Measurements from ENCODE around the gene LARP1. TPM values are rescaled to one million over a fixed set of nuclear protein-coding genes. Genes with fewer than 3 reads are reported as not detected.

LARP1 gene
- total RNA-seq, 2 experiments from 2014 or later = 88.7 to 97.6 TPM

DNA sequence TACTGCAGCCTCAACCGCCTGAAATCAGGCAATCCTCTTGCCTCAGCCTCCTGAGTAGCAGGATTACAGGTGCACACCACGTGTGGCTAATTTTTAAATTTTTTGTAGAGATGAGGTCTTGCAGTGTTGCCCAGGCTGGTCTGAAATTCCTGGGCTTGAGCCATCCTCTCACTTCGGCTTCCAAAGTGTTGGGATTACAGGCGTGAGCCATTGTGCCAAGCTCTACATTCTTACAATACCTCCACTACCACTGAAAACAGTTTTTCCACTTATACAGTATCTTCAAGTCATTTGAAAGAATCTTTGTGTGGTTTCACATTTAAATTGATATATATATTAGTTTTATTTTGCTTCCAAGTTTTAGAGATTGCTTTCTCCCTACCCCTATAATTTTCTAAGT is 42.6 kb downstream of the LARP1 start:
- ChIA-PET POLR2A (no interaction called here), CTCF (no interaction called here)
- TF ChIP-seq, protein P1, sequence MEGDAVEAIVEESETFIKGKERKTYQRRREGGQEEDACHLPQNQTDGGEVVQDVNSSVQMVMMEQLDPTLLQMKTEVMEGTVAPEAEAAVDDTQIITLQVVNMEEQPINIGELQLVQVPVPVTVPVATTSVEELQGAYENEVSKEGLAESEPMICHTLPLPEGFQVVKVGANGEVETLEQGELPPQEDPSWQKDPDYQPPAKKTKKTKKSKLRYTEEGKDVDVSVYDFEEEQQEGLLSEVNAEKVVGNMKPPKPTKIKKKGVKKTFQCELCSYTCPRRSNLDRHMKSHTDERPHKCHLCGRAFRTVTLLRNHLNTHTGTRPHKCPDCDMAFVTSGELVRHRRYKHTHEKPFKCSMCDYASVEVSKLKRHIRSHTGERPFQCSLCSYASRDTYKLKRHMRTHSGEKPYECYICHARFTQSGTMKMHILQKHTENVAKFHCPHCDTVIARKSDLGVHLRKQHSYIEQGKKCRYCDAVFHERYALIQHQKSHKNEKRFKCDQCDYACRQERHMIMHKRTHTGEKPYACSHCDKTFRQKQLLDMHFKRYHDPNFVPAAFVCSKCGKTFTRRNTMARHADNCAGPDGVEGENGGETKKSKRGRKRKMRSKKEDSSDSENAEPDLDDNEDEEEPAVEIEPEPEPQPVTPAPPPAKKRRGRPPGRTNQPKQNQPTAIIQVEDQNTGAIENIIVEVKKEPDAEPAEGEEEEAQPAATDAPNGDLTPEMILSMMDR (IDR thresholded peaks at IDR 0.05) = no peak
- H3K36me3 Mint-ChIP-seq (ENCODE audit: low read depth) = peaks cover 93% of the 10 kb centered on the region
- H3K4me3 Mint-ChIP-seq = no peak overlapping the region
- H3K27me3 Mint-ChIP-seq = no peaks in the 10 kb centered on the region
- peaks cover 86% of the 10 kb centered on the region for H3K36me3 ChIP-seq (ENCODE audit: insufficient read depth, low read length)
- H3K9me3 Mint-ChIP-seq = no peaks in the 10 kb centered on the region
- H3K4me1 Mint-ChIP-seq (ENCODE audit: low read depth) = no peaks in the 10 kb centered on the region
- H3K4me1 ChIP-seq (ENCODE audit: insufficient read depth, low read length) = no peaks in the 10 kb centered on the region
- ATAC-seq (ENCODE audit: poor library complexity) = no peak
- no peak for DNase-seq
- H3K9me3 ChIP-seq (ENCODE audit: control insufficient read depth in 1 of 2, insufficient read depth in 1 of 2, low read length in 2 of 2) = no peaks in the 10 kb centered on the region
- no peaks in the 10 kb centered on the region for H3K27me3 ChIP-seq (ENCODE audit: control insufficient read depth in 1 of 2, insufficient read depth in 2 of 2, low read length in 2 of 2)
- intact Hi-C loops (cut with DNase I, micrococcal nuclease) = no loop called here
- H3K27ac ChIP-seq (ENCODE audit: low read depth in 1 of 2, low read length in 2 of 2) = no peak overlapping the region
- no peak overlapping the region for H3K4me3 ChIP-seq (ENCODE audit: low read length)
- no peak overlapping the region for H3K27ac Mint-ChIP-seq

DNA sequence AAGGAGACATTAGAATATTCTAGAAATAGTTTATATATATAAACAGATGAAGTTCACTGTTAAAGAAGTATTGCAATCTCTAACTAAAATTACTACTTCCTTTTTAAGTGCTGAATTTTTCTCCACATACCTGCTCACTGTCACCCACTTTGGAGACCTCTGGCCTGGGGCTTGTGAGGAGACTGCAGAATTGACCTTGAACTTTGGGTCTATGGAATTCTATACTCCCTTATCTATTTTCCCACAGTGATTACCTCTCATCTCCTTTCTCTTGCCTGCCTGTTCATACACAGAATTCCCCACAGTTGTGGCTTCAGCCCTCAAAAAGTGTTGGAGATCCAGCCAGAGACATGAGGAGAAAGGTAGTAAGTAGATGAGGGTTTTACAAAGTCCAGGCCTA is 45.4 kb downstream of the LARP1 start:
- Mint-ChIP-seq H3K27me3 (no peaks in the 10 kb centered on the region), H3K27ac (peak overlapping the region; percentile 66), H3K4me1 (ENCODE audit: low read depth) (no peaks in the 10 kb centered on the region), H3K4me3 (no peak overlapping the region), H3K9me3 (no peaks in the 10 kb centered on the region), H3K36me3 (ENCODE audit: low read depth) (peaks cover 94% of the 10 kb centered on the region)
- DNase-seq = no peak
- intact Hi-C loops (cut with DNase I, micrococcal nuclease) = no loop called here
- ChIA-PET POLR2A (no interaction called here), CTCF (no interaction called here)
- H3K4me1 ChIP-seq (ENCODE audit: insufficient read depth, low read length) = no peaks in the 10 kb centered on the region
- no peak overlapping the region for H3K4me3 ChIP-seq (ENCODE audit: low read length)
- H3K27me3 ChIP-seq (ENCODE audit: control insufficient read depth in 1 of 2, insufficient read depth in 2 of 2, low read length in 2 of 2) = no peaks in the 10 kb centered on the region
- ATAC-seq (ENCODE audit: poor library complexity) = no peak
- no peak overlapping the region for H3K27ac ChIP-seq (ENCODE audit: low read depth in 1 of 2, low read length in 2 of 2)
- no peaks in the 10 kb centered on the region for H3K9me3 ChIP-seq (ENCODE audit: control insufficient read depth in 1 of 2, insufficient read depth in 1 of 2, low read length in 2 of 2)
- TF ChIP-seq, protein P1 (IDR thresholded peaks at IDR 0.05) = no peak
- H3K36me3 ChIP-seq (ENCODE audit: insufficient read depth, low read length) = peaks cover 86% of the 10 kb centered on the region

DNA sequence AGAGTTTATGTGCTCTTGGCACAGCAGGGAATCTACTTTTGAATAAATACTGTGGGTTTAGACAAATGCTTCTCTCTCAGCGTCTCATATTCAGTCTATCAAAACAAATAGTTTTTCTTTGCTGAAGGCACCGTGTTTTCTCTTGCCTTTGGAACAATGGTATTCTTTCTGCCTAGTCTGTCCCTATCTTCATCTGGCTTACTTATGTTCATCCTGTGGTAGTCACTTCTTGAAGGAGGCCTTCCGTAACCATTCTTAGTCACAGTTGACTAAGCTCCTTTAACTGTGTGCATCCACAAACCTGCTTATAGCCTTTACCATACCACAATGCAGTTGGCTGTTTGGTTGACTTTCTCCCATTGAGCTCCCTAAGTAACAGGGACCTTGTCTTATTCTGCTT is 45.9 kb downstream of the LARP1 start:
- no peak overlapping the region for H3K4me3 ChIP-seq (ENCODE audit: low read length)
- H3K36me3 Mint-ChIP-seq (ENCODE audit: low read depth) = peaks cover 98% of the 10 kb centered on the region
- H3K36me3 ChIP-seq (ENCODE audit: insufficient read depth, low read length) = peaks cover 91% of the 10 kb centered on the region
- H3K27me3 Mint-ChIP-seq = no peaks in the 10 kb centered on the region
- H3K27ac Mint-ChIP-seq = peak overlapping the region; percentile 66
- no peak overlapping the region for H3K4me3 Mint-ChIP-seq
- POLR2A ChIA-PET = no interaction called here
- ATAC-seq (ENCODE audit: poor library complexity) = no peak
- intact Hi-C loops (cut with DNase I, micrococcal nuclease) = no loop called here
- TF ChIP-seq, protein P1 (IDR thresholded peaks at IDR 0.05) = no peak
- DNase-seq = no peak
- no peaks in the 10 kb centered on the region for H3K9me3 Mint-ChIP-seq
- no peaks in the 10 kb centered on the region for H3K9me3 ChIP-seq (ENCODE audit: control insufficient read depth in 1 of 2, insufficient read depth in 1 of 2, low read length in 2 of 2)
- no peak overlapping the region for H3K27ac ChIP-seq (ENCODE audit: low read depth in 1 of 2, low read length in 2 of 2)
- no peaks in the 10 kb centered on the region for H3K4me1 ChIP-seq (ENCODE audit: insufficient read depth, low read length)
- no peaks in the 10 kb centered on the region for H3K27me3 ChIP-seq (ENCODE audit: control insufficient read depth in 1 of 2, insufficient read depth in 2 of 2, low read length in 2 of 2)
- CTCF ChIA-PET = no interaction called here
- H3K4me1 Mint-ChIP-seq (ENCODE audit: low read depth) = no peaks in the 10 kb centered on the region
